Endodermal cell (in vitro differentiated cells): ENCODE measurements around the gene POFUT1. TPM values are rescaled to one million over a fixed set of nuclear protein-coding genes. Genes with fewer than 3 reads are reported as not detected.

ENCODE experiments used
- DNase-seq: peaks from one replicate; pipeline ENCODE4 v3.0.0-alpha.2; 2017
- H3K27ac ChIP-seq: 2 replicates; pipeline ENCODE4 v1.5.1; 2013; ENCODE audit warnings: mild to moderate bottlenecking, low read depth, low read length, moderate library complexity
- H3K27me3 ChIP-seq: 2 replicates; pipeline ENCODE4 v1.6.1; 2013; ENCODE audit warnings: mild to moderate bottlenecking, low read length, moderate library complexity; ENCODE audit not compliant: insufficient read depth, control insufficient read depth, poor library complexity, severe bottlenecking
- H3K36me3 ChIP-seq: 2 replicates; pipeline ENCODE4 v1.7.0; 2013; ENCODE audit warnings: mild to moderate bottlenecking, low read length, moderate library complexity; ENCODE audit not compliant: control insufficient read depth, insufficient read depth
- H3K4me1 ChIP-seq: one replicate; pipeline ENCODE4 v1.7.0; 2013; ENCODE audit warnings: low read length; ENCODE audit not compliant: control insufficient read depth, insufficient read depth
- H3K4me3 ChIP-seq: 2 replicates; pipeline ENCODE4 v1.5.1; 2013; ENCODE audit warnings: mild to moderate bottlenecking, low read length, moderate library complexity
- H3K9ac ChIP-seq: 2 replicates; pipeline ENCODE4 v1.6.1; 2013; ENCODE audit warnings: mild to moderate bottlenecking, low read length, moderate library complexity; ENCODE audit not compliant: poor library complexity, severe bottlenecking; ENCODE audit errors: extremely low read depth
- H3K9me3 ChIP-seq: 2 replicates; pipeline ENCODE4 v1.6.1; 2013; ENCODE audit warnings: mild to moderate bottlenecking, low read length, moderate library complexity; ENCODE audit not compliant: control insufficient read depth
- H3K27ac Mint-ChIP-seq: 2 replicates; pipeline ENCODE4 v1.8.0; 2020; ENCODE audit warnings: mixed read lengths
- H3K27me3 Mint-ChIP-seq: 2 replicates; pipeline ENCODE4 v1.8.0; 2021; ENCODE audit warnings: mild to moderate bottlenecking, mixed read lengths; ENCODE audit not compliant: insufficient read depth
- H3K36me3 Mint-ChIP-seq: 2 replicates; pipeline ENCODE4 v1.8.0; 2020; ENCODE audit warnings: low read depth, mixed read lengths
- H3K4me1 Mint-ChIP-seq: 2 replicates; pipeline ENCODE4 v1.8.0; 2020; ENCODE audit warnings: mixed read lengths
- H3K4me3 Mint-ChIP-seq: 2 replicates; pipeline ENCODE4 v1.8.0; 2020; ENCODE audit warnings: mild to moderate bottlenecking, moderate library complexity, mixed read lengths
- H3K9me3 Mint-ChIP-seq: 2 replicates; pipeline ENCODE4 v1.8.0; 2020; ENCODE audit warnings: mild to moderate bottlenecking, mixed read lengths
- WGBS, 2 experiments: methylation state at CpG; one replicate each; pipeline versions ENCODE4 v1.1.5 to v1.1.7; 2013; ENCODE audit warnings: missing lambda C conversion rate in 2 of 2, mixed read lengths in 1 of 2; ENCODE audit not compliant: insufficient coverage in 1 of 2, insufficient read length in 1 of 2; 5-methylcytosine and 5-hydroxymethylcytosine counted together
- total RNA-seq, 2 donors: library from RNA; stranded (reverse); fragmentation: NEBNext Ultra II Directional in 1 of 2; extraction: Animal tissue kit (Norgen Biotek cat#: 25700) in 1 of 2; gene quantifications; 2 replicates in 1 of 2; 3 replicates in 1 of 2; pipeline ENCODE4 v1.2.1, GENCODE V29; 2021
- TF ChIP-seq, protein P1 (sequence below): fragments of 200-600 bp; sonication (generic); conservative IDR thresholded peaks from 2 replicates; pipeline ENCODE4 v1.5.0; 2021; ENCODE audit warnings: antibody characterized with exemption, mild to moderate bottlenecking

The POFUT1 gene
- total RNA-seq, 2 donors from 2014 or later = 43.9 to 44.8 TPM

DNA sequence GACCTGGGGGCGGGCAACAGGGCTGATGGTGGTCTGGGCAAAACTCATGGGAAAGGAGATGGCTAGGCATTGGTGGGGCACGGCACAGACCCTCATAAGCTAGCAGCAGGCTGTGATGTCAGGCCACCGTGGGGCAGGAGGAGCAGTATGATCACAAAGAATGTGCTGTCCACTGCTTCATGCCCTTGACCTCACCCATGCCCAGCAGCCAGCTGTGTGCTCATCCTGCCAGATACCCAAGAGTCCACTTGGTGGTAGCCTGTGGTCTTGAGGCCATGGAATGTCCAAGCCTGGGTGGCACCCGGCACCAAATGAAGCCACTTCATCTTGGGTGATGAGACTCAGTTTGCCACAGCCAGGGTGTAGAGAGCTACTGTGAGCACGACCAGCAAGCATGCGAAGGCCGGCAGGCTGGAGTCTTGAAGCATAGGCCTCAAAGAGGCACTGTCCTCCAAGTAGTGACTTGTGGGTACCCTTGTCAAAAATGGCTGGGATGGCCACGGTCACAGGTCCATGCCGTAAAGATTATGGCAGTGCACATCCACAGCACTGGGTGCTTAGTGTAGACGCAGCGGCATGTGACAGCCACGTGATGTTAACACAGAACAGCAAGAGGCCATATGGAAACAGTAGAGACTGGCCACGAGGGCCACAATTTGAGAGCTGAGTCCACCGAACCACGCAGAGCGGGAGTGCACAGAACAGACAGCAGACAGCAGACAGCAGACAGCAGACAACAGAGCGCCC, 19.1 kb upstream of the POFUT1 start:
- Histone ChIP-seq H3K27me3 (no peaks in the 10 kb centered on the region), H3K4me3 (peak overlapping the region; percentile 79), H3K4me1 (peaks cover 6% of the 10 kb centered on the region), H3K36me3 (no peaks in the 10 kb centered on the region), H3K9ac (no peak overlapping the region), H3K27ac (no peak overlapping the region), H3K9me3 (no peaks in the 10 kb centered on the region)
- peak overlapping the region; percentile 72 for H3K4me3 Mint-ChIP-seq
- peaks cover 11% of the 10 kb centered on the region for H3K36me3 Mint-ChIP-seq
- 96 to 97% methylated on average over 16 to 17 of the region's 17 CpGs for WGBS, 2 experiments
- H3K4me1 Mint-ChIP-seq = peaks cover 22% of the 10 kb centered on the region
- H3K27me3 Mint-ChIP-seq = no peaks in the 10 kb centered on the region
- TF ChIP-seq, protein P1, sequence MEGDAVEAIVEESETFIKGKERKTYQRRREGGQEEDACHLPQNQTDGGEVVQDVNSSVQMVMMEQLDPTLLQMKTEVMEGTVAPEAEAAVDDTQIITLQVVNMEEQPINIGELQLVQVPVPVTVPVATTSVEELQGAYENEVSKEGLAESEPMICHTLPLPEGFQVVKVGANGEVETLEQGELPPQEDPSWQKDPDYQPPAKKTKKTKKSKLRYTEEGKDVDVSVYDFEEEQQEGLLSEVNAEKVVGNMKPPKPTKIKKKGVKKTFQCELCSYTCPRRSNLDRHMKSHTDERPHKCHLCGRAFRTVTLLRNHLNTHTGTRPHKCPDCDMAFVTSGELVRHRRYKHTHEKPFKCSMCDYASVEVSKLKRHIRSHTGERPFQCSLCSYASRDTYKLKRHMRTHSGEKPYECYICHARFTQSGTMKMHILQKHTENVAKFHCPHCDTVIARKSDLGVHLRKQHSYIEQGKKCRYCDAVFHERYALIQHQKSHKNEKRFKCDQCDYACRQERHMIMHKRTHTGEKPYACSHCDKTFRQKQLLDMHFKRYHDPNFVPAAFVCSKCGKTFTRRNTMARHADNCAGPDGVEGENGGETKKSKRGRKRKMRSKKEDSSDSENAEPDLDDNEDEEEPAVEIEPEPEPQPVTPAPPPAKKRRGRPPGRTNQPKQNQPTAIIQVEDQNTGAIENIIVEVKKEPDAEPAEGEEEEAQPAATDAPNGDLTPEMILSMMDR = peak; percentile 16
- H3K27ac Mint-ChIP-seq = peak overlapping the region; percentile 22
- DNase-seq = peak; percentile 39
- no peaks in the 10 kb centered on the region for H3K9me3 Mint-ChIP-seq

GRCh38 chr20:32189123-32189410, 18.6 kb upstream of the POFUT1 start:
- Mint-ChIP-seq H3K27ac (peak overlapping the region; percentile 22), H3K36me3 (peaks cover 10% of the 10 kb centered on the region), H3K4me3 (peak overlapping the region; percentile 72), H3K4me1 (peaks cover 22% of the 10 kb centered on the region), H3K27me3 (no peaks in the 10 kb centered on the region), H3K9me3 (no peaks in the 10 kb centered on the region)
- Histone ChIP-seq H3K4me3 (peak overlapping the region; percentile 79), H3K9ac (no peak overlapping the region), H3K36me3 (peaks cover 2% of the 10 kb centered on the region), H3K9me3 (no peaks in the 10 kb centered on the region), H3K27ac (no peak overlapping the region), H3K27me3 (no peaks in the 10 kb centered on the region), H3K4me1 (peaks cover 6% of the 10 kb centered on the region)
- TF ChIP-seq, protein P1 = no peak
- 96 to 100% methylated on average over 7 to 9 of the region's 9 CpGs for WGBS, 2 experiments
- DNase-seq = no peak

- Histone ChIP-seq H3K9me3 (no peaks in the 10 kb centered on the region), H3K4me3 (peak overlapping the region; percentile 79), H3K9ac (peak overlapping the region; percentile 62), H3K4me1 (peaks cover 6% of the 10 kb centered on the region), H3K36me3 (peaks cover 7% of the 10 kb centered on the region), H3K27me3 (no peaks in the 10 kb centered on the region), H3K27ac (peak overlapping the region; percentile 53)
- no peaks in the 10 kb centered on the region for H3K27me3 Mint-ChIP-seq
- peaks cover 15% of the 10 kb centered on the region for H3K36me3 Mint-ChIP-seq
- WGBS, 2 experiments = 2 to 14% methylated on average over 39 to 88 of the region's 88 CpGs
- TF ChIP-seq, protein P1 = peak; percentile 30
- peak overlapping the region; percentile 85 for H3K27ac Mint-ChIP-seq
- DNase-seq = peak; percentile 89
- peaks cover 22% of the 10 kb centered on the region for H3K4me1 Mint-ChIP-seq
- H3K4me3 Mint-ChIP-seq = peak overlapping the region; percentile 72
- H3K9me3 Mint-ChIP-seq = no peaks in the 10 kb centered on the region
Measured at GRCh38 chr20:32189691-32190615, 17.7 kb upstream of the POFUT1 start.
